Activated CD8-positive, alpha-beta T cell treated with anti-CD3 and anti-CD28 coated beads for 36 hours (primary cell): Measurements from ENCODE around the gene HERC5. TPM values are rescaled to one million over a fixed set of nuclear protein-coding genes. Genes with fewer than 3 reads are reported as not detected.

Source experiments
- ATAC-seq: fragments of 200-7000 bp; cut with Tn5 transposase; one replicate; pipeline ENCODE4 v1.10.0; 2021; ENCODE audit warnings: mild to moderate bottlenecking, moderate library complexity
- CTCF ChIA-PET: fragments of 350-600 bp; sonication (Branson Sonifier 250); formaldehyde crosslinking; loops from one replicate; lab custom pipeline; 2021; ENCODE audit warnings: antibody characterized with exemption; lab: Charles Lee
- POLR2A ChIA-PET: fragments of 350-600 bp; sonication (Branson Sonifier 250); formaldehyde crosslinking; loops from one replicate; lab custom pipeline; 2021; ENCODE audit warnings: antibody characterized with exemption; lab: Charles Lee
- DNase-seq: peaks from one replicate; pipeline ENCODE4 v3.0.0-alpha.2; 2020
- H3K27ac Mint-ChIP-seq: one replicate; pipeline ENCODE4 v1.8.0; 2021; ENCODE audit warnings: mild to moderate bottlenecking, mixed read lengths
- H3K27me3 Mint-ChIP-seq: one replicate; pipeline ENCODE4 v1.8.0; 2021; ENCODE audit warnings: mixed read lengths
- H3K36me3 Mint-ChIP-seq: one replicate; pipeline ENCODE4 v1.8.0; 2021; ENCODE audit warnings: low read depth, mixed read lengths
- H3K4me1 Mint-ChIP-seq: one replicate; pipeline ENCODE4 v1.8.0; 2021; ENCODE audit warnings: low read depth, mixed read lengths
- H3K4me3 Mint-ChIP-seq: one replicate; pipeline ENCODE4 v1.8.0; 2021; ENCODE audit warnings: mild to moderate bottlenecking, moderate library complexity, mixed read lengths
- H3K9me3 Mint-ChIP-seq: one replicate; pipeline ENCODE4 v1.8.0; 2021; ENCODE audit warnings: mixed read lengths
- CTCF ChIP-seq: fragments of 200-600 bp; IDR thresholded peaks from one replicate; pipeline ENCODE4 v1.8.0; 2022; ENCODE audit warnings: antibody characterized with exemption, mild to moderate bottlenecking
- intact Hi-C: fragments of 100-400 bp; cut with micrococcal nuclease; formaldehyde crosslinking; loops from one replicate; pipeline ENCODE4 v1.10.0; 2022
- total RNA-seq, 2 experiments: library from RNA; stranded (reverse); gene quantifications; one replicate each; pipeline ENCODE4 v1.2.3, GENCODE V29; 2021

The HERC5 gene
- total RNA-seq, 2 experiments from 2014 or later = 10.2 to 10.5 TPM

- H3K36me3 Mint-ChIP-seq = no peaks in the 10 kb centered on the region
- H3K4me1 Mint-ChIP-seq = no peaks in the 10 kb centered on the region
- no peaks in the 10 kb centered on the region for H3K27me3 Mint-ChIP-seq
- ChIA-PET POLR2A (no interaction called here), CTCF (no interaction called here)
- H3K9me3 Mint-ChIP-seq = no peaks in the 10 kb centered on the region
- H3K4me3 Mint-ChIP-seq = no peak overlapping the region
- no peak for TF ChIP-seq CTCF
- no peak for DNase-seq
- no peak for ATAC-seq
- intact Hi-C loops = no loop called here
- no peak overlapping the region for H3K27ac Mint-ChIP-seq
Measured at GRCh38 chr4:88549815-88550214, 92.9 kb downstream of the HERC5 start.

Other genes starting within 250 kb of the HERC5 start
- 10 to 100 TPM; 46.1 to 57.5 TPM for gene PPM1K, start 172.6 kb upstream of the HERC5 start, total RNA-seq
- gene HERC6, start 78.3 kb upstream of the HERC5 start, total RNA-seq = 1 to 10 TPM; 3.0 to 4.0 TPM
- gene PYURF, start 66.7 kb downstream of the HERC5 start, total RNA-seq = 10 to 100 TPM; 47.4 to 50.7 TPM
- 10 to 100 TPM; 59.7 to 66.4 TPM for gene HERC3, start 135.4 kb downstream of the HERC5 start, total RNA-seq
- gene NAP1L5, start 240.7 kb downstream of the HERC5 start, total RNA-seq = 1 to 10 TPM; 5.4 to 5.8 TPM